Tibial nerve (tissue), 4 donors: ENCODE data around the gene CNNM1. TPM values are rescaled to one million over a fixed set of nuclear protein-coding genes. Genes with fewer than 3 reads are reported as not detected.

Experiments used
- DNase-seq, 2 donors: peaks; one replicate each; pipeline ENCODE4 v3.0.0-alpha.2; 2019; ENCODE audit warnings: low spot score in 2 of 2
- H3K27ac ChIP-seq, 4 donors: fragments of 200-600 bp; sonication (generic) in 3 of 4; one replicate each; pipeline ENCODE4 v1.5.1; 2017 to 2019; ENCODE audit warnings: mild to moderate bottlenecking in 1 of 4
- H3K27me3 ChIP-seq, 2 donors: fragments of 200-600 bp; sonication (generic) in 1 of 2; one replicate each; pipeline versions ENCODE4 v1.5.1 to v1.6.0; 2017 to 2019
- H3K36me3 ChIP-seq, 3 donors: fragments of 200-600 bp; sonication (generic); one replicate each; pipeline ENCODE4 v1.5.1; 2018 to 2019
- H3K4me1 ChIP-seq, 4 donors: fragments of 200-600 bp; sonication (generic) in 3 of 4; one replicate each; pipeline ENCODE4 v1.5.1; 2017 to 2019
- H3K4me3 ChIP-seq, 4 donors: fragments of 200-600 bp; sonication (generic) in 3 of 4; one replicate each; pipeline ENCODE4 v1.5.1; 2017 to 2019; ENCODE audit warnings: mild to moderate bottlenecking in 1 of 4, moderate library complexity in 1 of 4
- H3K9me3 ChIP-seq, 4 donors: fragments of 200-600 bp; sonication (generic) in 3 of 4; one replicate each; pipeline ENCODE4 v1.5.1; 2017 to 2019
- CTCF ChIP-seq, 5 experiments: fragments of 200-600 bp in 3 of 5; fragments of 450-650 bp in 2 of 5; sonication (generic) in 3 of 5; IDR thresholded peaks; one replicate each; pipeline ENCODE4 v1.5.1; 2016 to 2019; ENCODE audit warnings: antibody characterized with exemption in 5 of 5, mild to moderate bottlenecking in 3 of 5, moderate library complexity in 2 of 5
- EP300 ChIP-seq, 2 donors: sonication (generic); formaldehyde crosslinking; IDR thresholded peaks; one replicate each; pipeline ENCODE4 v1.6.1; 2017; ENCODE audit warnings: antibody characterized with exemption in 2 of 2, mild to moderate bottlenecking in 1 of 2
- POLR2A ChIP-seq, 2 donors: fragments of 450-650 bp; IDR thresholded peaks; one replicate each; pipeline ENCODE4 v1.6.1; 2017; ENCODE audit warnings: antibody characterized with exemption in 2 of 2, mild to moderate bottlenecking in 2 of 2, moderate library complexity in 2 of 2
- WGBS, 2 donors: methylation state at CpG; one replicate each; pipeline ENCODE4 v1.1.5; 2018; 5-methylcytosine and 5-hydroxymethylcytosine counted together
- total RNA-seq, 4 donors: library from RNA; depleted of rRNA; stranded (reverse); fragments of >200 nt; gene quantifications; one replicate each; pipeline ENCODE4 v1.1.0, GENCODE V29; 2016

The CNNM1 gene
- total RNA-seq, 4 donors from 2014 or later, result 0.20 TPM; not detected in 3

- Histone ChIP-seq H3K27ac (no peak overlapping the region), H3K4me1 (no peaks in the 10 kb centered on the region), H3K27me3 (no peaks in the 10 kb centered on the region), H3K9me3 (no peaks in the 10 kb centered on the region), H3K4me3 (no peak overlapping the region), H3K36me3 (no peaks in the 10 kb centered on the region)
- DNase-seq, result no peak
- WGBS, 2 donors, result 59 to 69% methylated on average over 1 of the region's 1 CpG
- no peak for TF ChIP-seq EP300 (IDR thresholded peaks at IDR 0.05)
- no peak for TF ChIP-seq POLR2A (IDR thresholded peaks at IDR 0.05)
- TF ChIP-seq CTCF (IDR thresholded peaks at IDR 0.05), result no peak
These were observed 37.0 kb upstream of the CNNM1 start for GRCh38 chr10:99292159-99292558.

- no peak for DNase-seq
- Histone ChIP-seq H3K36me3 (no peaks in the 10 kb centered on the region), H3K27me3 (peaks cover 0 to 6% of the 10 kb centered on the region in 2 donors), H3K4me3 (no peak overlapping the region), H3K27ac (no peak overlapping the region), H3K4me1 (no peaks in the 10 kb centered on the region), H3K9me3 (no peaks in the 10 kb centered on the region)
- WGBS, 2 donors, result 56 to 58% methylated on average over 5 of the region's 5 CpGs
- TF ChIP-seq CTCF (IDR thresholded peaks at IDR 0.05) (no peak), EP300 (IDR thresholded peaks at IDR 0.05) (no peak), POLR2A (IDR thresholded peaks at IDR 0.05) (no peak)
These were observed 32.6 kb upstream of the CNNM1 start for GRCh38 chr10:99296605-99297004.

- Histone ChIP-seq H3K4me3 (no peak overlapping the region), H3K9me3 (no peaks in the 10 kb centered on the region), H3K27me3 (peaks cover 0 to 6% of the 10 kb centered on the region in 2 donors), H3K4me1 (no peaks in the 10 kb centered on the region), H3K27ac (no peak overlapping the region), H3K36me3 (no peaks in the 10 kb centered on the region)
- WGBS, 2 donors, result 75 to 84% methylated on average over 5 to 7 of the region's 7 CpGs
- no peak for DNase-seq
- TF ChIP-seq CTCF (IDR thresholded peaks at IDR 0.05) (no peak), POLR2A (IDR thresholded peaks at IDR 0.05) (no peak), EP300 (IDR thresholded peaks at IDR 0.05) (no peak)
These were observed 32.1 kb upstream of the CNNM1 start for GRCh38 chr10:99297033-99297432.

GRCh38 chr10:99303899-99304861 is 25.0 kb upstream of the CNNM1 start:
- no peak for TF ChIP-seq POLR2A (IDR thresholded peaks at IDR 0.05)
- TF ChIP-seq CTCF (IDR thresholded peaks at IDR 0.05), result no peak
- no peak for TF ChIP-seq EP300 (IDR thresholded peaks at IDR 0.05)
- H3K27me3 ChIP-seq, result peaks cover 0 to 3% of the 10 kb centered on the region in 2 donors
- no peak for DNase-seq
- no peak overlapping the region for H3K4me3 ChIP-seq
- peaks cover 0 to 10% (median 2%) of the 10 kb centered on the region in 4 donors for H3K9me3 ChIP-seq
- H3K36me3 ChIP-seq, result no peaks in the 10 kb centered on the region
- H3K4me1 ChIP-seq, result no peaks in the 10 kb centered on the region
- H3K27ac ChIP-seq, result no peak overlapping the region
- WGBS, 2 donors, result 27 to 29% methylated on average over 5 of the region's 5 CpGs

GRCh38 chr10:99304862-99305229 is 24.3 kb upstream of the CNNM1 start:
- Histone ChIP-seq H3K4me3 (no peak overlapping the region), H3K27ac (no peak overlapping the region), H3K9me3 (peaks cover 0 to 17% (median 3%) of the 10 kb centered on the region in 4 donors), H3K36me3 (no peaks in the 10 kb centered on the region), H3K27me3 (no peaks in the 10 kb centered on the region), H3K4me1 (no peaks in the 10 kb centered on the region)
- no peak for TF ChIP-seq POLR2A (IDR thresholded peaks at IDR 0.05)
- TF ChIP-seq EP300 (IDR thresholded peaks at IDR 0.05), result no peak
- TF ChIP-seq CTCF (IDR thresholded peaks at IDR 0.05), result no peak
- no peak for DNase-seq
